Measurements from ENCODE around the gene DUOX1.
A peak's percentile ranks its signal among the peaks of the same experiment; 100 is the strongest.

The DUOX1 gene

GRCh38 chr15:45184562-45185041 is 54.8 kb downstream of the DUOX1 start:
- no peak for TF ChIP-seq TCF12 (IDR thresholded peaks at IDR 0.05; ENCODE audit: low read depth)
- no peak for TF ChIP-seq YY1 (IDR thresholded peaks at IDR 0.05; ENCODE audit: low read depth)

DNA sequence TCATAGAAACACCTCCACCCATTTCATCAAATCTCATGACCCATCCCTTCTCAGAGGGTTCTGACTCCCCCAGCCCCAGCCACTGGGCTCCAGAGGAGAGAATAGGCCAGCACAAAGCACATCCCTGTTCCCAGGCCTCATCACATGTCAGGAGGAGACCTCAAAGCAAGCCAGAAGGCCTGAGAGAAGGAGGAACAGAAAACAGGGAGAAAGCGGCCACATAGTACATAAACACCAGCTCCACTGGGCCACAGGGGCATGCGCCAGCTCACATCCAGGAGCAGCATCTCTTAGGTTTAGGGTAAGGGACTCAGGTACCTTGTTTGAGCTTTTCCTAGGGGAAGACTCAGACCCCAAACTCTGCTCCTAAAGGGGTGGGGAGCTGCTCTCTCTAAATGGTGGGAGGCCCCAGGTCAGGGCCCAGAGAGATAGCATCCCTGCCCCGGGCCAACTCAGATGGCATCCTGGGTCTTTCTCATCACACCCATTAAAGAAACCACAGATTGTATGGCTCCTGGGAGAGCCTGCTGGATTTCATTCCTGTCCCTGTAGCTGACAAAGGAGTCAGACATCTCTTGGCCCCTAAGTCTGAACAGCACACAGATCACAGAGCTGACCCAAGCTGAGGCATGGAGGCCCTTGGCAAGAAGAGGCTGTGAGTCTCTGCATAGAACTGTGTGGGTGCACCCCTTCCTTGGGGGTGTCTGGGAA is 55.4 kb downstream of the DUOX1 start:
- no peak for TF ChIP-seq TEAD4 (IDR thresholded peaks at IDR 0.05)

DNA sequence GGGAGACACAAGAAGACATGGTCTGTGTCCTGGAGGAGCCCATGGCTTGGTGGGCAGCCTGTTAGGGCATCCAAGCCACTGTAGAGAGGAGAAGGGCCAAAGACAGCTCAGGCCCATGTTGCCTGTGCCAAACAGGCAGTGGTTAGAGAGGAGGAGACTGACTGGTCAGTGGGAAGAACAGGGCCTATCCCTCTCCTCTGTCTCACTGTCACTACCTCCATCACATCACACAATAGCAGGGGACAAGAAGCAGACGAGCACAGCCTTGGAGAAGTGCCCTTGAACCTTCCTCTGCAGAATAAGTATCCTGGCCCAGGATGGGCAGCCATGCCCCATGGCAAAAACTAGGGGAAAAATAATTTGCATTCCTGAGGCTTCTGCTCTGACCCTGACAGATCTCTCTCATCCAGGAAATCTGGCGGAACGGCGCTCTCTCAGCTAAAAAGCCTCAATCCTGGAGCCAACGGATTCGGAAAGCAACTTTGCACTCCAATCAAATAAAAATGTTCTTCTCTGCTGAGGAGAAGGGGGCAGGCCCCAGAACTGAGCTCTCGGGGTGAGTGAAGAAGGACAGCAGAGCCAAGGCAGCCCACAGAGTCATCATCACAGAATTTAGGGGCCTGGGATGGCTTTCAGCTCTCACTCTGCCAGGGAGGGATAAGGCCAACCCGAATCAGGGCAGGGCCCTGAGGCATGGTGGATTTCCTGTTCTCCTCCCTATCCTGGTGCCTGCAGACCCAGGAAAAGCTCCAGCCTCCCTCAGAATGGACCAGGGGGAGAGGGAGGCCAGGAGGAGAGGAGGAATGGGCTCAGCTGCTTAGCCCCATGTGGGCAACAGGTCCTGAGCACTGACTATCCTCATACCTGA is 56.3 kb downstream of the DUOX1 start:
- no peak for TF ChIP-seq CEBPB (IDR thresholded peaks at IDR 0.05)
- TF ChIP-seq EGR1 (IDR thresholded peaks at IDR 0.05): no peak
- TF ChIP-seq, protein P1, sequence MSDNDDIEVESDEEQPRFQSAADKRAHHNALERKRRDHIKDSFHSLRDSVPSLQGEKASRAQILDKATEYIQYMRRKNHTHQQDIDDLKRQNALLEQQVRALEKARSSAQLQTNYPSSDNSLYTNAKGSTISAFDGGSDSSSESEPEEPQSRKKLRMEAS (IDR thresholded peaks at IDR 0.05): no peak
- no peak for TF ChIP-seq REST (IDR thresholded peaks at IDR 0.05; ENCODE audit: low read depth)
- no peak for TF ChIP-seq TCF12 (IDR thresholded peaks at IDR 0.05; ENCODE audit: low read depth)
- no peak for TF ChIP-seq CREB1 (IDR thresholded peaks at IDR 0.05; ENCODE audit: low read depth)
- no peak for TF ChIP-seq EP300 (IDR thresholded peaks at IDR 0.05; ENCODE audit: borderline replicate concordance)
- TF ChIP-seq TAF1 (IDR thresholded peaks at IDR 0.05; ENCODE audit: low read depth): no peak
- TF ChIP-seq YY1 (IDR thresholded peaks at IDR 0.05; ENCODE audit: low read depth): no peak
- no peak for TF ChIP-seq TEAD4 (IDR thresholded peaks at IDR 0.05)
- TF ChIP-seq FOXM1 (IDR thresholded peaks at IDR 0.05; ENCODE audit: borderline replicate concordance, low read depth): no peak
- no peak for TF ChIP-seq RAD21 (IDR thresholded peaks at IDR 0.05; ENCODE audit: low read depth)
- no peak for TF ChIP-seq NFIC (IDR thresholded peaks at IDR 0.05)
- no peak for TF ChIP-seq USF1 (IDR thresholded peaks at IDR 0.05)
- no peak for TF ChIP-seq ZBTB7A (IDR thresholded peaks at IDR 0.05; ENCODE audit: low read depth)

DNA sequence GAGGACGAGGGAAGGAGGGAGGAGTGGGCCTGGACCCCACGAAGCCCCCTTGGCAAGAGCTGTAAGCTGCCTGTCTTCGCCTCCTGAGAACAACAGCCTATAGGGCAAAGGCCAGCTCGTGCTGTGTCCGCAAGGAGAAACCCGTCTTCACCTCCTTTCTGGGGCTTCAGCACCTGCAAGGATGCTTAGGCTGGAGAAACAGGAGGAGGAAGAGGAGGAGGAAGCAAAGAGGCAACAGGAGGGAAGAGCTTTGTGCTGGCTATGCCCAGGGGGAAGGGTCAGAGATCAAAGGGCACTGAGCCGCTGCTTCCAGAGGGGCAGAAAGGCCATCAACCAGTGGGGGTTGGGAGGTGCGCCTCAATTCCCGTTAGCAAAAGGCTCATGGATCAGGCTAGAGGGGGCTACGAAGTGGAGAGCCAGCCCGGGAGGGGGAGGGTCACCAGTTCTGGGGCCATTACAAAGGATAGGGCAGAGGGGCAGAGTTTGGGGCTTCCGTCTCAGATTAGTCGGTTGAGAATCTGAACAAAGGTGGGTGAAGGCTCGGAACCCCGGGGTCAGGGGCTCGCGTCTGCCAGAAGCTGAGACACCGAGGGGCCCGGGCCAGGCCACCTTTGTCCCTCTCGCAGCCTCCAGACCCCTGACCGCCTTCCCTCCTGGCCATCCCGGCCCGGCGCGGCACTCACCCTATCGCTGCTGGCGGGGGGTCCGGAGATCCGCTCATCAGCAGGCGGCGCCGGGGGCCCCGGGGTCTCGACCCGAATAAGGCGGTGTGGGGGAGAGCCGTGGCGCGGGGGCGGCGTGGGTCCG is 57.2 kb downstream of the DUOX1 start:
- no peak for TF ChIP-seq CEBPB (IDR thresholded peaks at IDR 0.05)
- TF ChIP-seq RAD21 (IDR thresholded peaks at IDR 0.05; ENCODE audit: low read depth): no peak
- no peak for TF ChIP-seq FOXM1 (IDR thresholded peaks at IDR 0.05; ENCODE audit: borderline replicate concordance, low read depth)
- no peak for TF ChIP-seq REST (IDR thresholded peaks at IDR 0.05; ENCODE audit: low read depth)

GRCh38 chr15:45187578-45187893 is 57.7 kb downstream of the DUOX1 start:
- TF ChIP-seq EP300 (IDR thresholded peaks at IDR 0.05; ENCODE audit: borderline replicate concordance) (no peak), CEBPB (IDR thresholded peaks at IDR 0.05) (no peak), TEAD4 (IDR thresholded peaks at IDR 0.05) (no peak), REST (IDR thresholded peaks at IDR 0.05; ENCODE audit: low read depth) (no peak), RAD21 (IDR thresholded peaks at IDR 0.05; ENCODE audit: low read depth) (no peak), EGR1 (IDR thresholded peaks at IDR 0.05) (no peak), ZBTB7A (IDR thresholded peaks at IDR 0.05; ENCODE audit: low read depth) (peak; percentile 37; the same call in 1 of the 2 replicates)
